Measurements from ENCODE around the gene KLHL14. TPM values are rescaled to one million over a fixed set of nuclear protein-coding genes. Genes with fewer than 3 reads are reported as not detected.

Gene KLHL14
- total and polyA plus RNA-seq, 2 of the 13 experiments (the other 11 are each of a cell fraction or from before 2014, with no cell fraction given), result 16.0 to 41.8 TPM

GRCh38 chr18:32804134-32804888 is 31.5 kb upstream of the KLHL14 start (continued):
- TF ChIP-seq PRDM10 (CRISPR knock-in tag; IDR thresholded peaks at IDR 0.05; ENCODE audit: low read depth) (no peak), MIXL1 (CRISPR knock-in tag; IDR thresholded peaks at IDR 0.05) (peak; percentile 83), ISL2 (CRISPR knock-in tag; IDR thresholded peaks at IDR 0.05) (peak; percentile 97), PCBP2 (optimal IDR thresholded peaks at IDR 0.05; ENCODE audit: low read depth, low read length, poor library complexity, severe bottlenecking) (no peak), ZNF18 (CRISPR knock-in tag; IDR thresholded peaks at IDR 0.05; ENCODE audit: insufficient replicate concordance) (no peak), IRX3 (CRISPR knock-in tag; IDR thresholded peaks at IDR 0.05; ENCODE audit: borderline replicate concordance, low read depth) (no peak), HMGXB4 (CRISPR knock-in tag; IDR thresholded peaks at IDR 0.05; ENCODE audit: borderline replicate concordance in 1 of 2, low read depth in 1 of 2) (peak in 1 of 2 experiments; percentile 19; a peak in 1 of 4 replicates), FOXM1 (CRISPR knock-in tag; IDR thresholded peaks at IDR 0.05) (no peak), STAG1 (CRISPR knock-in tag; IDR thresholded peaks at IDR 0.05) (peak; percentile 28), SRY (CRISPR knock-in tag; IDR thresholded peaks at IDR 0.05) (no peak), ATF3 (CRISPR knock-in tag; IDR thresholded peaks at IDR 0.05) (peak; percentile 67; the same call in 1 of the 2 replicates), ZSCAN9 (CRISPR knock-in tag; IDR thresholded peaks at IDR 0.05; ENCODE audit: borderline replicate concordance) (peak; percentile 74; the same call in 1 of the 2 replicates), ELF4 (CRISPR knock-in tag; IDR thresholded peaks at IDR 0.05; ENCODE audit: borderline replicate concordance) (0 out of 2 replicates have a peak, but pooled peaks have one; percentile 36), MZF1 (CRISPR knock-in tag; IDR thresholded peaks at IDR 0.05; ENCODE audit: borderline replicate concordance) (no peak), ATF5 (CRISPR knock-in tag; IDR thresholded peaks at IDR 0.05; ENCODE audit: low read depth) (no peak), POGZ (CRISPR knock-in tag; IDR thresholded peaks at IDR 0.05) (peak; percentile 88), HES4 (CRISPR knock-in tag; IDR thresholded peaks at IDR 0.05; ENCODE audit: borderline replicate concordance) (no peak), HOXA7 (CRISPR knock-in tag; IDR thresholded peaks at IDR 0.05) (no peak), SOX5 (CRISPR knock-in tag; IDR thresholded peaks at IDR 0.05; ENCODE audit: borderline replicate concordance) (peak; percentile 99), JUND (CRISPR knock-in tag; IDR thresholded peaks at IDR 0.05) (no peak), DNMT1 (CRISPR knock-in tag; IDR thresholded peaks at IDR 0.05) (no peak), HHEX (CRISPR knock-in tag; IDR thresholded peaks at IDR 0.05) (peak; percentile 89)

All from HepG2 (cell line).